GM12801 (cell line): ENCODE results near the gene MUC13.

Experiments used
- CTCF ChIP-seq: IDR thresholded peaks from one replicate; pipeline ENCODE4 v1.5.1; 2011; ENCODE audit warnings: control low read depth; ENCODE audit not compliant: insufficient read length; ENCODE audit errors: extremely low read depth

MUC13 gene

GRCh38 chr3:124878561-124879336 is 55.8 kb downstream of the MUC13 start:
- no peak for TF ChIP-seq CTCF

- TF ChIP-seq CTCF, result no peak
These were observed 56.9 kb downstream of the MUC13 start for GRCh38 chr3:124877674-124878073.

DNA sequence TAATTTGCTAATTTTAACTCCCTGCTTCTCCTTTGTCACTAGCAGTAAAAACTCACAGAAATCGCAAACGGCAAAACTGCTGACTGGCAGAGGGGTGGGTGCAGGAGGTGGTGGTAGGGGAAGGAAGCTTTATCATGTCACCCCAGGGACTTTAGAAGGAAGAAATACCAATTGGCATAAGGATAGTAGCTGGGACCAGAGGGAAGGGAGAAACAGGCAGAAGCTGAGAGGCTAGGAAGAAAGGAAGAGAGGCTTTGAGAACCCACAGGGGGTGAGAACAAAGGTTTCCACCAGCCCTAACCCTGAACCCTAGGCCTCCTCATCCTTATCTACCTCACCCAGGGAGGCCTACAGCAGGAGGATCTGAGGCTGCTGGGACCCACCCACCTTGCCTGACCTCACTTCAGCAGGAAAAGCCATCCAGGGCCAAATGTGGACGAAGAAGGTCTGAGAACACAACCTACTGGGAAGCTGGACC is 58.1 kb downstream of the MUC13 start:
- TF ChIP-seq CTCF, result no peak

- TF ChIP-seq CTCF, result no peak
These were observed 61.3 kb downstream of the MUC13 start for GRCh38 chr3:124873226-124873625.

DNA sequence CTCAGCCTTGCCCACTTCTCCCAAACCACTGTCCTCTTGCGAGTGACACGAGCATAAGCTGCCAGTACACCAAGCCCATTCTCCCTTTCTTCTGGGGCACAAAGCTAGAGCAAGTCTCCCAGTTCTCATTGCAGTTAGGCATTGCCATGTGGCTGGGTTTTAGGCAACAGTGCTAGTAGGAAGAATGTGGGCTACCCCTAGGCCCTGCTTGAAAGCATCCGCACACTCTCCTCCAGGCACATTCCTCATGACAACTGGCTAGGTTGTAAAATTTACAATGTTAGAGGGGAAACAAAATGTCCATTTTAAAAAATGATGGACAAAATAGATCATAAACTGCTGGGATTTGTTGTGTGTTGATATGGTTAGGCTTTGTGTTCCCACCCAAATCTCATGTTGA is 67.0 kb downstream of the MUC13 start:
- no peak for TF ChIP-seq CTCF

- TF ChIP-seq CTCF, result no peak
These were observed 72.5 kb downstream of the MUC13 start for GRCh38 chr3:124862006-124862405.

GRCh38 chr3:124861041-124861440 is 73.5 kb downstream of the MUC13 start:
- no peak for TF ChIP-seq CTCF
